IPS DF 4.7 (cell line): ENCODE data around the gene PLEKHM3.
"Not testable (repeated sequence)": the region's sequence is repeated elsewhere in the genome, so short reads cannot be mapped to it uniquely, and the experiment has no call there.

Experiments
- DNase-seq: peaks from one replicate; pipeline ENCODE4 v3.0.0-alpha.2; 2013; ENCODE audit warnings: low spot score; ENCODE audit errors: extremely low read depth

PLEKHM3 gene

DNA sequence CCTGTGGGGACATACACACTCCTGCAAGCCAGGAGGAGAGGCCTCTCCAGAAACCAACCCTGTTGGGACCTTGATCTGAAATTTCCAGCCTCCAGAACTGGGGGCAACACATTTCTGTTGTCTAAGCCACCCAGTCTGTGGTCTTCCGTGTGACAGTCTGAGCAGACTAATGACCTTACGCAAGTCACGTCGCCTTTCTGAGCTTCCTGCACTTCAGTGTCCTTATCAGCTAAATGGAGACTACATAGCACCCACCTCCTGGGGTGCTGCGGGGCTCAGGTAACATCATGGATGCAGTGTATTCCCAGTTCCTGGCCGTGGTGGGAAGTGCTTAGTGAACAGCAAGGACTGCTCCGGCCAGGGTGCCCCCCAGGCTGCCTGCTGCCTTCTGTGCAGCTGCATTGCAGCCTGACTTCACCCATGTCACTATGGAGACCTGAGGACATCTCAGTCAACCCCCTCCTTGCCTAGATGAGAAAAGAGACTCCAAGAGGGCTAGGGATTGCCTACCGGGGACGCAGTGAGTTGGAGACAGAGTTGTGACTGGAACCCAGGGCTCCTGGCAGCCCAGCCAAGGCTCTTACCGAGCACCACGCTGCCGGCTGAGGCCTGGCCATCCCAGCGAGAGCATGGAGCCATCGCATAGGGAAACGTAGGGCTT, 194.4 kb downstream of the PLEKHM3 start:
- DNase-seq, result no peak

DNA sequence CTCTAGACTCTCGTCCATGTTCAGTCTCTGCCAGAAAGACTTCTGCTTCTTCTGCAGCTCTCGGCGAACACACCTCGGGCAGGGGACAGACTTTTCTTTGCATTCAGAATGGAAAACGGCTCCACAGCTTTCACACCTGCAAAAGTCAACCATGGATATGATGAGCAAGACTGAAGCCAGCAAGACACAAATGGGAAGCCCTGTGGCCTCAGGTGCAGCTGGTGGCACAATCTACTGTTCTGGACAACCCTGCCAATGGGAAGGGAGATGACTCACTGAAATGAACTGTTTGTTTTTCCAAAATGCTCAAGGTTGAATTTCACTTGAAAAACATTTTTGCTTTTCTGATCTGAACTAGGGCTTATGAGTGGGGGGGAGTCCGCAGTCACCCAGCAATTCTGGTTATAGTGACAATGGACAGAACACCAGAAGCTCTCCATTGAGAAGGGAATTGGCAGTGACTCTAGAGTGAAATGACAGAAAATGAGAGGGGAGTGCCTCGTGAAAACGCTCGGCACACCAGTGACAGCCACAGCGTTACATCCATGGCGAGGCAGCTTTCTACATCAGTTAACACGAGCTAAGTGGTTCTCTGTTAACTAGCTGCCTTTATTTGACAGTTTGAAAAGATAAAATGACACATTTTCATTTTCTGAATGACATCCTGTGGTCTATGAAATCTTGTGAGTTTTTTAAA, 196.8 kb downstream of the PLEKHM3 start:
- DNase-seq, result no peak

DNA sequence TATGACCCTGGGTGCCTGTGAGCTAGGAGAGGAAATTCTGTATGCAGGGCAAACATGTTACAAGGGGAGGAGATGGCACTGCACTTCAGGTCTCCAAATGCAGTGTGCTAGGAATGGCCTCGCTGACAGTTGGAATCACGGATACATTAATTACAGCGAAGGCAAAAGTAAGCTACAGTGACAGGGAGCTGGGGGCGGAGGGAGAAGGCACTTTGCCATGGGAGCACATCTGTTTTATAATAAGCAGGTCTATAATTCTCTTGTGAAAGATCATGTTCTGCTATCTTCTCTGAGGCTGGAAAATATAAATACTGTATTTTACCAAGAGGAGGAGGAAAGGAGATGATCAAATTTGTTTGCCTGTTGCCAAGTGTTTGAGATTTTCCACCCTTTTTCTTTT, 199.3 kb downstream of the PLEKHM3 start:
- DNase-seq, result no peak

DNA sequence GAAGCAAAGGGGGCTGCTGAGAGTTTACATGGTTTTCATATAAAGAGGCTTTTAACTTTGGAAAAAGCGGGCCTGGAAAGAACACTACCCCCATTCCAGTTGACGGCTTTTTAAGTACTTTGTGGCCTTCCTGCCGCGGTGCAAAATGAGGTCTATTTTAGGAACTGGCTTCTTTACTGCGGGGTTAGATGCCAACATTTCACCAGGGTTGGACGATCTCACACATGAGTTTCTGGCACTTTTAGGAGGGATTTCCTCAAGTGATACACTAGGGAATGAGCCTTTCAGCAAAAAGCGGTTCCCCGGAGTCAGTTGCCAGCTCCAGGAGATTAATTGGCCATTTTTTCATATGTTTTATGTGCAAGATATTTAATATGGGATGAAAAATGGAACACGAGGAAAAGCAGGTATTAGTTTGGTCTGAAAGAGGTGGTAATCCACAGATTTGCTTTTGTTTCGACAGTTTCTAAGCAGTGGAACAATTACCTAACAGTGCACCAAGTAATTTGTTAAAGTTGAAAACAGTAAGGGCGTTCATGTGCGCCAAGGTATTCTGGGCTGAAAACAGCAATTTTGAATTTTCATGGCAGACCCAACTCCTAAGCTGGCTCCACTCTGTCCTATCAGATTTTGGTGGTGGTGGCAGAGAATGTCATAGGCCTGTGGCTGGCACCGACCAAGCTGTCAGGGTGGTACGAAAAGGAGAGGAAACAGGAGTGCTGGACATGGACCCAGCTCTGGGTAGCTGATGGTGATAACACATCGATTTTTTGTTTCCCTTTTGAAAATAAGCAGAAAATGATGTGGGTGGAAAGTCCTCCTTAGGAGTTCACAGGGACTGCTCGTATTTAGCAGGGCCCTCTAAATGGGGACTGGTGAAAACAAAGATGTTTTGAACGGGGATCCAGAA, 200.0 kb downstream of the PLEKHM3 start:
- DNase-seq, result no peak

DNA sequence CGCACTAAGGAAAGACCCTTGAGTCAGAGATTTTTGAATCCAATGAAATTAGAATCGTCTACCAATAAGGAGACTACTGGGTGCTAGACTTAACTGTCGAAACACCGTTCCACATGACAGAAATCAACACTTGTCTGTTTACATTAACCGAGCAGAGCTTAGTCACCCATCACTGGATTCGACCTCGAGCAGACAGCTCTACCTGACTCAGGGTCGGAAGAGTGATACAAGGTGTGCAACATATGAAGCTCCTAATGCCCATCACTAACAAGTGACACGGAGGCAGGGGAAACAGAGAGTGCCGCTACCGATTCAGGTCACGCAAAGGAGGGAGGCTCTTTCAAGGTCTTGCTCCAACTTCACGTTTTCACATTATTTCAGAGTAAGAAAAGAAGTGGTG, 201.5 kb downstream of the PLEKHM3 start:
- DNase-seq, result no peak

DNA sequence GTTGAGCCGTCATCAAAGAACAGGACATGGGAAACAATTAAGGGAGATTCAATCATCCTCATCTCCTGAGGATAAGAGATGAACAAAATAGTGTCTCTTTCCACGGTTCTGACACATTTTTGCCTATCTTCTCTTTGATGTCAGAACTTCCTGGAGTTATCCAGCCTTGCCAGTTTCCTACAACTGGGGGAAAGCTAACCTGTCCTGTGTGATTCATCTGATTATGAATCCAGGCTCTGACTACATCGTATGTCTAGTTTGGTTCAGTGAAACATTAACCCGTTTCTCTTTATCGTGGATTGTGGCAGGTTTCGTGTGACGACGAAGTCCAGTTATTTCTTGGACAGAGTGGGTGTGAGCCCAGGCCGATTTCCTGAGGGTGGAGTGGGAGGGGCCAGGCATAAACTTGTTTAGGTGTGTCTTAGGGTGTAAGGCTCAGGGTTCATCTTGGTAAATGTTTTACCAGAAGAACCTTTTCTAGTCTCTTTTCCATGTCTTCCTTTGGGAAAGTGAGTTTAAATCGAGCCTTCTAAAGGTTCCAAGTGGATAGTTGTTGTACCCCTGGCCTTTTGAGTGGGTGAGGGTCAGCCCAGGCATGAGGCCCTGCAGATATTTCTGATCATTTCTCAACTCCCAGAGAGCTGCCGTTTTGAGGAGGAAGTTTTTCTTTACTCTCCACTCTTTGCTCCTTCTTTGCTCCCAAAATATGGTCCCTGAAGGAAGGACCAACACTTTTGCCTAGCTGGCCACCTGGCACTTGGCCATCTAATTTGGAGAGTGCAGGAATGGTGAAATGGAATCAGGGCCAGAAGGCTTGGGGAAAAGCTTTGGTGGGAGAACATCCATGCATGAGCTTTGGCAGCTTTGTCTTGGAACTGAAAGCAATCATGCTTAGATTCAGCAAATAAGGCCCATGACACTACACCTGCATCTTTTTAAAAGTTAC, 205.2 kb downstream of the PLEKHM3 start:
- DNase-seq, result no peak

DNA sequence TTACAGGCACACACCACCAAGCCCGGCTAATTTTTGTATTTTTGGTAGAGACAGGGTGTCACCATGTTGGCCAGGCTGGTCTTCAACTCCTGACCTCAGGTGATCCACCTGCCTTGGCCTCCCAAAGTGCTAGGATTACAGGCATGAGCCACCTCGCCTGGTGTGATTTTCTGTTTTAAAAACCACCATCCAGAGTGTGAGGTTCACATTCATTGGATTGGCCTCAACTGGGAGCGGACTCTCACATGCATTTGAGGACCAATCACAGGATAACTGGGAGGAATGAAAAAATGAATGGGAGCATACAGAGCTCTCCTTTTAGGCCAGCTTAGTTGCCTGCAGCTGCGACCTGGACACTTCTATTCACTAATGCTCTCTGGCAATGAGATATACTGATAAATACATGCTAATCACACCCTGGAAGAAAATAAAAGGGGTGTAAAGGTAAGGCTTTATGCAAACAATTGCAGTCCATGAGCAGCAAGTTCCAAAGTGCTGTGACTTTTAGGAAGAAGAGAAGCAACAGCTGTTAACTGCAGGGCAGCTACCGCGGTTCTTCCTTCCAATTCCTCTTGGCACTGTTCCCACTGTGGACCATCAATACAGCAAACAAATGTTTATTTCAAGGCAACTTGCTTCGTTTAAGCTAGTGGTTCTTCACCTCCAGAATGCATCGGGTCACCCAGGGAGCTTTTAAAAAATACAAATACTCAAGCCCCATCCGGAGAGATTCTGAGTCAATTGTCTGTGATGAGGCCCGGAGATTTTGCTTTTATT, 206.1 kb downstream of the PLEKHM3 start:
- no peak for DNase-seq

DNA sequence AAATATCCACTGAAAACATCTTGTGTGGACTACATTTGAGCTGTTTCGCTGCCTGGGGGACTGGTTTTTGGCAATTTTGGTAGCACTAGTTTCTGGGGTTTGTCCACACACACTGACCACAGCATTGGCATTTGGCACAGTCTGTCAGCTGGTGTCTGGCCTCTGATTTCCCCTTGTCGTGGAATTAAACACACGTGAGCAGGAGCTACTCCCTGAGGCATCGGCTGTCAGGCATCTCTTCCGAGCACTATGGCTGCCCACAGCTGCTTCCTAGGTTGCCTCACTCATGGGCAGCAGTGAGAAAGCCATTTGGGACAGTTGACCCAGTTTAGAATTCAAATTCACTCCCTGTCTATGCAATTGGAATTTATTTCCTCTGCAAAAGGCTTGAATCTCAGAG, 208.8 kb downstream of the PLEKHM3 start:
- DNase-seq, result no peak

DNA sequence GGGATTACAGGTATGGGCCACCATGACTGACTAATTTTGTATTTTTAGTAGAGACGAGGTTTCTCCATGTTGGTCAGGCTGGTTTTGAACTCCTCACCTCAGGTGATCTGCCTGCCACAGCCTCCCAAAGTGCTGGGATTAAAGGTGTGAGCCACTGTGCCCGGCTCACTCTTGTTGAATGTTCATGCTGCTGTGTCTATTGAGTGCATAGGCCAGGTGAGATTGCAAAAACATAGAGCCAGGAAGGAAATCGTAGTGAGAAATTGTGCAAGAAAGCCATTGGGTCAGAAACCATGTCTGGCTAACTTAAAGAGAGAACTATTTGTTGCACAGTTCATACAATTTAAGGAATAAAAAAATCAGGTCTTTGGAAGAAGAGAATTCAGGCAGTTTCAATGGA, 210.1 kb downstream of the PLEKHM3 start:
- DNase-seq, result no peak

DNA sequence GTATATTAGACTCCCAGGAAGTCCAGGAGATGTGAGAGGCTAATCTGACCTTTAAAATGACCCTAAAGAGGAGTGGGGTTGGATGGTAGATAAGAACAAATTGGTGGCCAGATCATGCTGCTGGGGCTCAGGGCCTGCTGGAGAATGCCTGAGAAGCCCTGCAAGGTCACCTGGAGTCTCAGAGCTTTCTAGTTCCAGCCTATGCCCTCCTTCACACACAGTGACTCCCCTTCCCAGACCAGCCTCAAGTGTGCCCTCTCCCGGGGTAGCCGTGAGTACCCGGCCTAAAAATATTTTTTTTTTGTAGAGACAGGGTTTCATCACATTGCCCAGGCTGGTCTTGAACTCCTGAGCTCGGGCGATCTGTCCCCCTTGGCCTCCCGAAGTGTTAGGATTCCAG, 211.4 kb downstream of the PLEKHM3 start:
- DNase-seq, result no peak

DNA sequence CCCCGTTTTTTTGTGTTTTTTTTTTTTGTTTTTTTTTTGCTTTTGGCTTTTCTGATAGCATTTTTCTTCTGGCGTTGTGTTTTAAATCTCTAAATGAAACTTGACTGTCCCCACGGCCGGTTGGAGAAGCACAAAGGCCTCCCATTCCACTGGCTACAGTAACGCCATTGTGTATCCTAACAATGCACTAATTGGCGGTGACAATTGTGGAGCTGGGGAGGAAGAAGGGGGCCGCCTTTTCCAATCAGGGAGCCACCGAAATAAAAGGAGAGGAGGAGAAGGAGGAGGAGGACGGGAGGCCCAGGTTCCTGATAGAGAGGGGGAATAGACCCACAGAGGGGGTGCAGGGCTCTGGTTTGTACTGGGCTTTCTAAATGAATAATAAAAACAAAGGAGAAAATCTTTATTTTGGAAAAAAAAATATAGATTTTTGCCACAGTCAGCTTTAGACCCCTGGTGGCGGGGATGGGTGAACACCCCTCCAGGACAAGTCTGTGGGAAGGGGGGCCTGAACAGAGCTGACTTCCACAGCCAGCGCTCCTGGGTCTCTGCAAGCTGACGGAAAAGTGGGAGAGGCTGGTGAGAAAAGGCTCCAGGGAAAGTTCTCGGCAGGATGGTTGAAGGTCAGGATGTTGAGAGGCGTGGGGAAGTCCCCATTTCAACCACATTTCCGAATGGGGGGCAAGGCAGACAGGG, 212.0 kb downstream of the PLEKHM3 start:
- no peak for DNase-seq

DNA sequence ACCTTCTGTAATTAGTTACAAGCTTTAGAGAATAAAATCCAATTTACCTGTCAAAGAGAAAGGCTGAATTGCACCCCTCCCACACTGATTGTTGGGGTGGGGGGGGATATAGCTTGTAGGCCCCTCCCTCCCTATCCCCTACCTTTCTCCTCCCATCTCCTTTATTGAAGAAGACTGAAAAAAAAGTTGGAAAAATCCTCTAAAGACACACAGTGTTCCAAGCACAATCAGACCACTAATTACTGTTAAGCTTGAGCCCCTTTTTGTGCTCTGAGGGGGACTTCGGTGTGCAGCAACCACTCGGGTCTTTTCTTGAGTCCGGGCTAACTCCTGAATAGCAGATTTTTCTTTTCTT, 212.6 kb downstream of the PLEKHM3 start:
- DNase-seq, result no peak

DNA sequence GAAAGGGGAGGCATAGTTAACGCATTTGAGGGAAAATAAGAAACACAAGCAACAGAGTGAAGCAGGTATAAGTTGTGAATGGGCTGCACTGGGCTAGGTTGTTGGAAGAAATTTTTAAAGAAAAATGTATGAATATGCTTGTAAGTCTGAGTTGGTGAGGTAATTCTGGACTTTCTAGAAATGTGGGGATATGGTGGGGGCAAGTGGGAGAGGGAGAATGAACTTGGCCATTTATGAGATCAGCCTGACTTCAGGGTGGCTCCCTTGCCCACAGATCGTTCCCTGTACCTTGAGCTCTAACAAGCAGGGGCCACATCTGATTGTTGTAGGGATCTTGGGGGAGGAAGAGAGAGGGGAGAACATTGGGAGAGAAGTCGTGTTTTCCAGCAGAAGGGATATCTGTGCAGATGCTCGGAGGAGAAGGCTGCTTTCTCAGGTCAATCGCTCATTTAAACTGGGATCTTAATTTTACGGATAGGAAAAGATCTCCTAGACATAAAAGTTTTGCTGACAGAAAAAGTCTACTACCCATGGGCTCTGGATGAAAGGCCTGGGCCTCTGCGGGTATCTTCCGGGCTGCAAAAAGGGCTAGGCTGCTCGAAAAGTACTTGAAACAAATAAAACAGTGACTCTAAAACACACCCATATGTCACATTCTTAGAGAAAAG, 213.1 kb downstream of the PLEKHM3 start:
- no peak for DNase-seq

DNA sequence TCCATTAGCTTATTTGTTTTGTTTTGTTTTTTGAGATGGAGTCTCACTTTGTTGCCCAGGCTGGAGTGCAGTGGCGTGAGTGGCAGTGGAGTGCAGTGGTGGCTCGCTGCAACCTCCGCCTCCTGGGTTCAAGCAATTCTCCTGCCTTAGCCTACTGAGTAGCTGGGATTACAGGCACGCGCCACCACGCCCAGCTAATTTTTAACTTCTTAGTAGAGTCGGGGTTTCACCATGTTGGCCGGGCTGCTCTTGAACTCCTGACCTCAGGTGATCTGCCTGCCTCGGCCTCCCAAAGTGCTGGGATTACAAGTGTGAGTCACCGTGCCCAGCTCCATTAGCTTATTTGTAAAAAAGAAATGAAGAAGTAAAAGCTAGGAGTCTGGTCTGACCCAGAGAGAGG, 213.7 kb downstream of the PLEKHM3 start:
- not testable (repeated sequence) for DNase-seq

DNA sequence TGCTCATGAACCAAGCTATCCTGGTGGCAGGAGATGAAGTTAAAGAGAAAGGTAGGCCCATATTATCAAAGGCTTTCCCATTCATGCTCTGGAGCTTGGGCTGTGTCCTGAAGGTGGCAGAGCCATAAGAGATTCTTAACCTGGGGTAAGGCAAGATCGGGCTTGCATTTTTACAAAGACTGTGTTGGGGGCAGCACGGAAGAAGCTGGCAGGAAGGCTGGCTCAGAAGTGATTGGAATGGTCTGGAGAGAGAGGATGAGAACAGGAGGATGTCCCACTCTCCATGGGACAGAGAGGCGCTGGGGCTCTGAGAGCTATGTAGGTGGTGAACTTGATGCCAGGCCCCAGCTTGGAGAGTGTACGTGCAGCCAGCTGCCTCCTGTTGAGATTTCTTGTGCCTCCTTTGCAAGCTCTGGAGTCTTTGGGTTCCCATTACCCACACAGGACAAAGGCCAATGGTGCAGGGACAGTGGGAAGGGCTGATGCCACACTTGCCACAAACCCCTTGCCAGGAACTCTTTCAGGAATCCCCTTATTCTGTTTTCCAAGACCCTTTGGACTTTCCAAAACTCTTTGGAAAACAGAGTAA, 215.0 kb downstream of the PLEKHM3 start:
- no peak for DNase-seq

DNA sequence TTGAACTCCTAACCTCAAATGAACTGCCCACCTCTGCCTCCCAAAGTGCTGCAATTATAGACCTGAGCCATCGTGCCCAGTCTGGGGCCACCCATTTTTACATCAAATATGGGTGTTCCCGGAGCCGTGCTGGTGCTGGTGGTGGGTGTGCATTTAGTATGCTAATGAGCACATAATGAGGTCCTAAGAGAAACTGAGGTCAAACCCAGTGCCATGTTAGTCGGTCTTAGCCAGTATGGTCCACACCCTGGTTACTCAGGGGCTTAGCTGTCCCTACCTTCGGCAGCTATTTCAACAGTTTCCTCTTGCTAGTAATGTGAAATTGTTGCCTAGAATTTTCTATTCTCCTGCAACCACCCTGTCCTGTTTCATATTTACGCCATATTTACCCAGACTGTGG, 217.2 kb downstream of the PLEKHM3 start:
- DNase-seq, result no peak

DNA sequence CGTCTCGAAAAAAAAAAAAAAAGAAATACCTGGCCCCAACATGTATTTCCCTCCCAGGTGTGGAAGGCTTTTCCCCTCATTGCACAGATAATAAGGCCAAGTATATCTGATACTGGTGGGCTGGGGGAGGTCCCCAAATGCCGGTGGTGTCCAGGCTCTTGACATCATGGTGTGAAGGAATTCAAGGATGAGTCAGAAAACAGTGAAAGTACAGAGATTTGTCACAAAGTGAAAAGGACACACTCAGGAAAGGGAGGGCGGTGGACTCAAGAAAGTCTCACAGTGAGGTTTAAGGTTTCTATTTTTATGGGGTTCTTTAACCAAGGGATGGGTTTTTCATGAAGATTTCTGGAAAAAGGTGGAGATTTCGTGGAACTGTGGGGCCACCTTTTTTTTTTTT, 217.8 kb downstream of the PLEKHM3 start:
- no peak for DNase-seq

DNA sequence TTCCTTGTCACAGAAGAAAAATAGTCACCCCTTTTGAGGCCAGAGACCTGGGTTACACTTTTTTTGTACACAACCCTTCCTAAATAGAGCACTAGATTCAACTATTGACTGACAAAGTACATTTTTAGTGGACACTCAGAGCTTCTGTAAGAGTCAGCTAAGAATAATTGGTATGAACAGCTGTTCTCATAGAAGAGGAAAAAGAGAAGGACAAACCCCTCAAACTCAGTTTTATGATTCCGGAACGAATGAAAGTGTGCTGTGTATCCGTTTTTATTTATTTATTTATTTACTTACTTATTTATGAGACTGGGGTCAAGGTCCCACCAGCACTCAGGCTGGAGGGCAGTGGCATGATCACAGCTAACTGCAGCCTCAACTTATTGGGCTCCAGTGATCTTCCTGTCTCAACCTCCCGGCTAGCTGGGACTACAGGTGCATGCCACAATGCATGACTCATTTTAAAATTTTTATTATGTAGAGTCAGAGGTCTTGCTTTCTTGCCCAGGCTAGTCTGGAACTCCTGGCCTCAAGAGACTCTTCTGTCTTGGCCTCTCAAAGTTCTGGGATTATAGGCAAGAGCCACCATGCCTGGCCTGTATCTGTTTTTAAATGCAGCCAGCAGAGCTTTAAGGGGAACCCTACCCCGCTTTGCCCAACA, 219.6 kb downstream of the PLEKHM3 start:
- DNase-seq, result no peak
